Measurements from ENCODE around the gene ACTR5. TPM values are rescaled to one million over a fixed set of nuclear protein-coding genes. Genes with fewer than 3 reads are reported as not detected.

The ACTR5 gene
- total and polyA plus RNA-seq, 5 donors: 3.1 to 3.6 (median 3.4) TPM

- H3K4me3 ChIP-seq (ENCODE audit: low read length): no peak overlapping the region
- ATAC-seq (no peak), DNase-seq (no peak)
- 2% methylated on average over 56 of the region's 56 CpGs for WGBS
- no peaks in the 10 kb centered on the region for H3K9me3 ChIP-seq (ENCODE audit: control insufficient read depth, low read length)
- H3K27ac ChIP-seq (ENCODE audit: low read length): no peak overlapping the region
- H3K27me3 ChIP-seq (ENCODE audit: control insufficient read depth, insufficient read depth): no peaks in the 10 kb centered on the region
- no peaks in the 10 kb centered on the region for H3K4me1 ChIP-seq (ENCODE audit: control insufficient read depth, insufficient read depth, low read length)
- intact Hi-C loops (cut with DNase I): no loop called here
Observed at GRCh38 chr20:38723017-38723847, 25.0 kb upstream of the ACTR5 start.

GRCh38 chr20:38723848-38724625 is 24.2 kb upstream of the ACTR5 start, which contains the start of gene SLC32A1:
TSS of gene SLC32A1 (plus strand) at chr20:38724486. CDS start at chr20:38724725, 239 bp downstream.
- no peaks in the 10 kb centered on the region for H3K27me3 ChIP-seq (ENCODE audit: control insufficient read depth, insufficient read depth)
- no peaks in the 10 kb centered on the region for H3K9me3 ChIP-seq (ENCODE audit: control insufficient read depth, low read length)
- H3K4me3 ChIP-seq (ENCODE audit: low read length): no peak within 1 kb of the TSS
- H3K4me1 ChIP-seq (ENCODE audit: control insufficient read depth, insufficient read depth, low read length): no peaks in the 10 kb centered on the region
- no peak within 1 kb of the TSS for H3K27ac ChIP-seq (ENCODE audit: low read length)
- intact Hi-C loops (cut with DNase I): no loop called here
- DNase-seq (no peak), ATAC-seq (no peak)
- WGBS: 2% methylated on average over 76 of the region's 76 CpGs

DNA sequence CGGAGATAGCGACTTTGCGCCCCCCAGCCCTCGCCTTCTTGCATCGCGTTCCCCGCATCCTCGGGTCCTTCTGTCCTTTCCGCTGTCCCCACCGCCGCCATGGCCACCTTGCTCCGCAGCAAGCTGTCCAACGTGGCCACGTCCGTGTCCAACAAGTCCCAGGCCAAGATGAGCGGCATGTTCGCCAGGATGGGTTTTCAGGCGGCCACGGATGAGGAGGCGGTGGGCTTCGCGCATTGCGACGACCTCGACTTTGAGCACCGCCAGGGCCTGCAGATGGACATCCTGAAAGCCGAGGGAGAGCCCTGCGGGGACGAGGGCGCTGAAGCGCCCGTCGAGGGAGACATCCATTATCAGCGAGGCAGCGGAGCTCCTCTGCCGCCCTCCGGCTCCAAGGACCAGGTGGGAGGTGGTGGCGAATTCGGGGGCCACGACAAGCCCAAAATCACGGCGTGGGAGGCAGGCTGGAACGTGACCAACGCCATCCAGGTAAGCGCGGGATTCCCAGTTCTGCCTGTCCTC is 23.6 kb upstream of the ACTR5 start:
- no peaks in the 10 kb centered on the region for H3K4me1 ChIP-seq (ENCODE audit: control insufficient read depth, insufficient read depth, low read length)
- DNase-seq (no peak), ATAC-seq (no peak)
- H3K4me3 ChIP-seq (ENCODE audit: low read length): no peak overlapping the region
- WGBS: 3% methylated on average over 46 of the region's 46 CpGs
- no peak overlapping the region for H3K27ac ChIP-seq (ENCODE audit: low read length)
- intact Hi-C loops (cut with DNase I): no loop called here
- H3K9me3 ChIP-seq (ENCODE audit: control insufficient read depth, low read length): no peaks in the 10 kb centered on the region
- H3K27me3 ChIP-seq (ENCODE audit: control insufficient read depth, insufficient read depth): no peaks in the 10 kb centered on the region

- intact Hi-C loops (cut with DNase I): no loop called here
- no peaks in the 10 kb centered on the region for H3K9me3 ChIP-seq (ENCODE audit: control insufficient read depth, low read length)
- no peaks in the 10 kb centered on the region for H3K27me3 ChIP-seq (ENCODE audit: control insufficient read depth, insufficient read depth)
- DNase-seq (no peak), ATAC-seq (no peak)
- H3K27ac ChIP-seq (ENCODE audit: low read length): no peak overlapping the region
- no peak overlapping the region for H3K4me3 ChIP-seq (ENCODE audit: low read length)
- WGBS: 5% methylated on average over 35 of the region's 35 CpGs
- H3K4me1 ChIP-seq (ENCODE audit: control insufficient read depth, insufficient read depth, low read length): no peaks in the 10 kb centered on the region
Observed at GRCh38 chr20:38725148-38725901, 22.9 kb upstream of the ACTR5 start.

DNA sequence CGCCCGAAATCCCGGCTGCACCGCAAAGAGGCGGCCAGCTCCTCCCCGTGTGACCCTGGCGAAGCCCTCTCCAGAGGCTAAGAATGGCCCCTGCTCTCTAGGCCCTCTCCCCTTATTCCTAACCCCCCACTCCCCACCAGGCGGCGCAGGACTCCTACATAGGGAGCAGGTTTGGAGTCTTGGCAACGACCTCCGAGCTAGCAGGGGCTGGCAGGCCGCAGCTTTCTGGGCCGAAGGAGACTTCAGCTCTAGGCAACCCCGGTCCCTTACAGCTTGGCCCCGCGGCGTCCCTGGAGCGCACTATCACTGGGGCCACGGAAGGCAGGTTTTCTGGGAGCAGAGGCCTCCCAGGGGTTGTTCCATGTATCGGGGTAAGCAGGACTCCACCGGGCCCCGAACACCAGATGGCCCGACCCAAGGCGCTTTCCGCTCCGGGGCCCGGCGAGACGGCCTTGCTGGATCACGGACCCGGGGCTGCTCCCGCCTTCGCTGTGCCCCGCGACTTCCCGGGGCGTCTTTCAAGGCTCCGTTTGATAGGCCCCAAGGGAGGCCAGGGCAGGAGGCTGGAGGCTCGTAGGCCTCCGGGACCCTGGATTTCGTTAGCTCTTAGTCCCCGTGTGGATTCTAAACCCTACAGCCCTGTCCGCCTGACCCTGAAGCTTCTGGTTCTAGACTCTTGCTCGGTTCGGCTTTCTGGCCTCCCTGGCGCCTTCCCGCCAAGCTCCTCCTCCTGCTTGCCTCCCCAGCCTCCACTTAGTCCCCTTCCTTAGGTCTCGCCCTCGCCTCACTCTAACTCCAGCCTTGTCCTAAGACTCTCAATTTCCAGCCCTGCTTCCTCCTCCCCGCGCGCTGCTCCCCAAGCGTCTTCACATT is 22.1 kb upstream of the ACTR5 start:
- no peaks in the 10 kb centered on the region for H3K4me1 ChIP-seq (ENCODE audit: control insufficient read depth, insufficient read depth, low read length)
- ATAC-seq (peak in 1 of 2 donors; percentile 44), DNase-seq (peak in 2 of 3 donors; percentile 71 to 75)
- H3K4me3 ChIP-seq (ENCODE audit: low read length): no peak overlapping the region
- no peak overlapping the region for H3K27ac ChIP-seq (ENCODE audit: low read length)
- intact Hi-C loops (cut with DNase I): loop anchor here in 1 of 4 donors (2.0 kb wide), 1 partner anchor 79 kb away; no protein-coding TSS in a partner anchor
- H3K9me3 ChIP-seq (ENCODE audit: control insufficient read depth, low read length): no peaks in the 10 kb centered on the region
- H3K27me3 ChIP-seq (ENCODE audit: control insufficient read depth, insufficient read depth): no peaks in the 10 kb centered on the region
- 7% methylated on average over 53 of the region's 53 CpGs for WGBS

GRCh38 chr20:38726804-38727606 is 21.3 kb upstream of the ACTR5 start:
- no peaks in the 10 kb centered on the region for H3K9me3 ChIP-seq (ENCODE audit: control insufficient read depth, low read length)
- H3K4me3 ChIP-seq (ENCODE audit: low read length): no peak overlapping the region
- intact Hi-C loops (cut with DNase I): loop anchor here in 1 of 4 donors (2.0 kb wide), 1 partner anchor 80 kb away; no protein-coding TSS in a partner anchor
- ATAC-seq (no peak), DNase-seq (no peak)
- no peak overlapping the region for H3K27ac ChIP-seq (ENCODE audit: low read length)
- H3K27me3 ChIP-seq (ENCODE audit: control insufficient read depth, insufficient read depth): no peaks in the 10 kb centered on the region
- no peaks in the 10 kb centered on the region for H3K4me1 ChIP-seq (ENCODE audit: control insufficient read depth, insufficient read depth, low read length)
- WGBS: 4% methylated on average over 43 of the region's 43 CpGs

DNA sequence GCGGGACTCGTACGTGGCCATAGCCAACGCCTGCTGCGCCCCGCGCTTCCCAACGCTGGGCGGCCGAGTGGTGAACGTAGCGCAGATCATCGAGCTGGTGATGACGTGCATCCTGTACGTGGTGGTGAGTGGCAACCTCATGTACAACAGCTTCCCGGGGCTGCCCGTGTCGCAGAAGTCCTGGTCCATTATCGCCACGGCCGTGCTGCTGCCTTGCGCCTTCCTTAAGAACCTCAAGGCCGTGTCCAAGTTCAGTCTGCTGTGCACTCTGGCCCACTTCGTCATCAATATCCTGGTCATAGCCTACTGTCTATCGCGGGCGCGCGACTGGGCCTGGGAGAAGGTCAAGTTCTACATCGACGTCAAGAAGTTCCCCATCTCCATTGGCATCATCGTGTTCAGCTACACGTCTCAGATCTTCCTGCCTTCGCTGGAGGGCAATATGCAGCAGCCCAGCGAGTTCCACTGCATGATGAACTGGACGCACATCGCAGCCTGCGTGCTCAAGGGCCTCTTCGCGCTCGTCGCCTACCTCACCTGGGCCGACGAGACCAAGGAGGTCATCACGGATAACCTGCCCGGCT is 20.6 kb upstream of the ACTR5 start:
- Histone ChIP-seq H3K4me3 (ENCODE audit: low read length) (no peak overlapping the region), H3K27ac (ENCODE audit: low read length) (no peak overlapping the region), H3K4me1 (ENCODE audit: control insufficient read depth, insufficient read depth, low read length) (no peaks in the 10 kb centered on the region), H3K27me3 (ENCODE audit: control insufficient read depth, insufficient read depth) (no peaks in the 10 kb centered on the region), H3K9me3 (ENCODE audit: control insufficient read depth, low read length) (no peaks in the 10 kb centered on the region)
- intact Hi-C loops (cut with DNase I): loop anchor here in 1 of 4 donors (2.0 kb wide), 1 partner anchor 81 kb away; no protein-coding TSS in a partner anchor
- DNase-seq (no peak), ATAC-seq (no peak)
- WGBS: 5% methylated on average over 46 of the region's 46 CpGs

- H3K4me1 ChIP-seq (ENCODE audit: control insufficient read depth, insufficient read depth, low read length): no peaks in the 10 kb centered on the region
- intact Hi-C loops (cut with DNase I): no loop called here
- ATAC-seq: no peak
Observed at GRCh38 chr20:38728191-38728781, 20.0 kb upstream of the ACTR5 start.

More at GRCh38 chr20:38728191-38728781, 20.0 kb upstream of the ACTR5 start:
- 3% methylated on average over 56 of the region's 56 CpGs for WGBS
- Histone ChIP-seq H3K9me3 (ENCODE audit: control insufficient read depth, low read length) (no peaks in the 10 kb centered on the region), H3K27ac (ENCODE audit: low read length) (no peak overlapping the region), H3K4me3 (ENCODE audit: low read length) (no peak overlapping the region), H3K27me3 (ENCODE audit: control insufficient read depth, insufficient read depth) (no peaks in the 10 kb centered on the region)
- DNase-seq: no peak

Measured in right cardiac atrium (tissue), 5 donors.